Upper lobe of left lung (tissue), 4 donors: ENCODE data around the gene ACVR1B.

ENCODE experiments used
- EP300 ChIP-seq, 4 donors: sonication (generic); formaldehyde crosslinking; IDR thresholded peaks; one replicate each; pipeline ENCODE4 v1.5.1; 2017; ENCODE audit warnings: antibody characterized with exemption in 4 of 4, control low read depth in 2 of 4
- POLR2A ChIP-seq, 4 donors: fragments of 450-650 bp; IDR thresholded peaks; one replicate each; pipeline ENCODE4 v1.5.1; 2016 to 2017; ENCODE audit warnings: antibody characterized with exemption in 4 of 4, mild to moderate bottlenecking in 2 of 4
- TF ChIP-seq, protein P1 (sequence below), 6 experiments: fragments of 450-650 bp in 4 of 6; fragments of 200-600 bp in 2 of 6; sonication (generic) in 2 of 6; IDR thresholded peaks; one replicate each; pipeline ENCODE4 v1.5.1; 2016 to 2019; ENCODE audit warnings: antibody characterized with exemption in 6 of 6

DNA sequence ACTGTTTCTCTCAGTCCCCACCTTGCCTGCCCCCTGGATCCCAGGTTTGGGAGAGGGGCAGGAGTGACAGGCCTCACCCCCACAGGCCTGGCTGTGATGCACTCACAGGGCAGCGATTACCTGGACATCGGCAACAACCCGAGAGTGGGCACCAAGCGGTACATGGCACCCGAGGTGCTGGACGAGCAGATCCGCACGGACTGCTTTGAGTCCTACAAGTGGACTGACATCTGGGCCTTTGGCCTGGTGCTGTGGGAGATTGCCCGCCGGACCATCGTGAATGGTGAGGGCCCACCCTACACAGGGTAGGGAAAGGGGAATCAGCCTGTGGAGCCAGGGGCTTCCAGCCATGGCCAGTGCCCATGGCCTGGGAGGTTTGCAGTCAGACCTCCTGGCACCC lies 35.5 kb upstream of the ACVR1B start:
- TF ChIP-seq, protein P1, sequence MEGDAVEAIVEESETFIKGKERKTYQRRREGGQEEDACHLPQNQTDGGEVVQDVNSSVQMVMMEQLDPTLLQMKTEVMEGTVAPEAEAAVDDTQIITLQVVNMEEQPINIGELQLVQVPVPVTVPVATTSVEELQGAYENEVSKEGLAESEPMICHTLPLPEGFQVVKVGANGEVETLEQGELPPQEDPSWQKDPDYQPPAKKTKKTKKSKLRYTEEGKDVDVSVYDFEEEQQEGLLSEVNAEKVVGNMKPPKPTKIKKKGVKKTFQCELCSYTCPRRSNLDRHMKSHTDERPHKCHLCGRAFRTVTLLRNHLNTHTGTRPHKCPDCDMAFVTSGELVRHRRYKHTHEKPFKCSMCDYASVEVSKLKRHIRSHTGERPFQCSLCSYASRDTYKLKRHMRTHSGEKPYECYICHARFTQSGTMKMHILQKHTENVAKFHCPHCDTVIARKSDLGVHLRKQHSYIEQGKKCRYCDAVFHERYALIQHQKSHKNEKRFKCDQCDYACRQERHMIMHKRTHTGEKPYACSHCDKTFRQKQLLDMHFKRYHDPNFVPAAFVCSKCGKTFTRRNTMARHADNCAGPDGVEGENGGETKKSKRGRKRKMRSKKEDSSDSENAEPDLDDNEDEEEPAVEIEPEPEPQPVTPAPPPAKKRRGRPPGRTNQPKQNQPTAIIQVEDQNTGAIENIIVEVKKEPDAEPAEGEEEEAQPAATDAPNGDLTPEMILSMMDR (IDR thresholded peaks at IDR 0.05), result no peak
- TF ChIP-seq POLR2A (IDR thresholded peaks at IDR 0.05), result no peak
- no peak for TF ChIP-seq EP300 (IDR thresholded peaks at IDR 0.05)
